Measurements from ENCODE around the gene ANTXRL.

ANTXRL gene

DNA sequence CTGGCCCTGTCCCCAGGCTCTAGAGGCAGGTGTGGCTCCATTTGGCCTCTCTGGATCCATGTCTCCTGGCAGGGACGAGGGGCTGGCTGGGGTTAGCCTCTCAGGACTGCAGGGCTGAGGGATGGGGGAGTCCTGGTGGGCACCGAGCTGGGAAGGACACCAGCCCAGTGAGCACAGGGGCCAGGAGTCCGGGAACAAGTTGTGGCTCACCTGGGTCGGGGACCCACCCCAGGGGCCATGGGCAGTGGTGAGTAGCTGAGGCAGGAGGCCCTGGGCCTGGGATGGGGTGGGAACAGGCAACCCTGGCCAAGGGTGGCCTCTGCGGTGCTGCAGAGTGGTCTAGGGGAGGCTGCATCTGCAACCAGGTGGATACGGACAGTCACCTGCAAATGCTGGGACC is 24.1 kb downstream of the ANTXRL start:
- TF ChIP-seq GATA3 (IDR thresholded peaks at IDR 0.05; ENCODE audit: low read depth, low read length) (no peak), GATA2 (IDR thresholded peaks at IDR 0.05; ENCODE audit: low read depth, low read length) (no peak)

DNA sequence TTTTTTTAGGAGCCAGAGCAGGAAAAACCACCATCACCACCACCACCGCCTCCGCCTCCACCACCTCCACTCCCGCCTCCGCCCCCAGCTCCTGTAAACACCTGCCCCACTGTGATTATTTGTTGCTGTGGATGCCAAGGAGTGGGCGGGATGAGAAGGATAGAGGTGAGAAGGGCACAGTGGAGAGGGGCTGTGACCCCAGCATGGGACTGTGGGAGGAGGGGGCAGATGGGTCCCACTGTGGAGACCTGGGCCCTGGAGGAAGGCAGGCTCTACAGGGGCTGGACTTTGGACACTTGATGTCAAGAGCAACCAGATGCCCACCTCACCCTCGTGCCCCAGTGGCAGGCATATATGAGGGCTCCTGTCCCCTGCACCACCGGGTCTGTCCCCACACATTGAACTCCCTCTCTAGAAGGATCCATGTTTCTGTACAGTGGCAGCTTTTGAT is 24.7 kb downstream of the ANTXRL start:
- no peak for TF ChIP-seq GATA3 (IDR thresholded peaks at IDR 0.05; ENCODE audit: low read depth, low read length)
- TF ChIP-seq GATA2 (IDR thresholded peaks at IDR 0.05; ENCODE audit: low read depth, low read length), result no peak

- TF ChIP-seq GATA2 (IDR thresholded peaks at IDR 0.05; ENCODE audit: low read depth, low read length), result no peak
- TF ChIP-seq GATA3 (IDR thresholded peaks at IDR 0.05; ENCODE audit: low read depth, low read length), result no peak
Measured at GRCh38 chr10:46312953-46313352, 26.2 kb downstream of the ANTXRL start.

GRCh38 chr10:46314071-46314470 is 27.3 kb downstream of the ANTXRL start:
- TF ChIP-seq GATA2 (IDR thresholded peaks at IDR 0.05; ENCODE audit: low read depth, low read length) (no peak), GATA3 (IDR thresholded peaks at IDR 0.05; ENCODE audit: low read depth, low read length) (no peak)

- no peak for TF ChIP-seq GATA2 (IDR thresholded peaks at IDR 0.05; ENCODE audit: low read depth, low read length)
- no peak for TF ChIP-seq GATA3 (IDR thresholded peaks at IDR 0.05; ENCODE audit: low read depth, low read length)
Measured at GRCh38 chr10:46317370-46317769, 30.6 kb downstream of the ANTXRL start.

DNA sequence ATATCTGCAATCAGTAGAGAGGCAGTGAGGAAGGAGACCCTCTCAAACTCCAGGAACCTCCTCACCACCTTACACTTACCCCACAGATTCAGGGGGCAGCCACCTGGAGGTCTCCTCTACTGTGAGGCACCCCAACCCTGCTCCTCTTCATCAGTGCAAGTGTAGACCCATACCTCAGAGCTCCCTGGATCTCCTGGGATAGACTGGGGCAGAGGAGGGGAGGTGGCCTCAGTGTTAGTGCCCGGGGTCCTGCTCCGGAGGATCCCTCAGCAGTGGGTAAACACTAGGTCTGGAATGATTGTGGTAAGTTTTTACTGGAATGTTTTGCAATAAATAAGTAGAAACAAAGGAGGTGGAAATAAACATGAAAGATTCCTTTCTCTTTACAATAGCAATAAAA is 31.1 kb downstream of the ANTXRL start:
- TF ChIP-seq GATA3 (IDR thresholded peaks at IDR 0.05; ENCODE audit: low read depth, low read length), result no peak
- TF ChIP-seq GATA2 (IDR thresholded peaks at IDR 0.05; ENCODE audit: low read depth, low read length), result no peak

DNA sequence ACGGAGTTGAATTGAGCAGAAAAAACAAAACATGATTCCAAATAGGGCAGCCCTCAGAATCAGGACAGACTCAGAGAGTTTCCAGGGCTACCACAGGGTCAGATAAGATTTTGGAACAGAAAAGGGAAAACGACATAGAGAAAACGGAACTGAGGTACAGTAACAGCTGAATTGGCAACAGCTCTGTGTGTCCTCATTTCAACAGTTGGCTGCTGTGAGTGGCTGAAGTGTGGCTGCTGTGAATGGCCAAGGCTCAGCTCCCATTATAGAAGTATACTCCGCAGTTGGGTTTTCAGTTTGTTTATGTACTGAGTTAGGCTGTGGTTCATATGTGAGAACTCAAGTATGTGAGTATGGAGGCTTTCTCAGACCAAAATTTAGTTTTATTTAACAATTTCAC is 32.0 kb downstream of the ANTXRL start:
- TF ChIP-seq GATA2 (IDR thresholded peaks at IDR 0.05; ENCODE audit: low read depth, low read length) (no peak), GATA3 (IDR thresholded peaks at IDR 0.05; ENCODE audit: low read depth, low read length) (no peak)

DNA sequence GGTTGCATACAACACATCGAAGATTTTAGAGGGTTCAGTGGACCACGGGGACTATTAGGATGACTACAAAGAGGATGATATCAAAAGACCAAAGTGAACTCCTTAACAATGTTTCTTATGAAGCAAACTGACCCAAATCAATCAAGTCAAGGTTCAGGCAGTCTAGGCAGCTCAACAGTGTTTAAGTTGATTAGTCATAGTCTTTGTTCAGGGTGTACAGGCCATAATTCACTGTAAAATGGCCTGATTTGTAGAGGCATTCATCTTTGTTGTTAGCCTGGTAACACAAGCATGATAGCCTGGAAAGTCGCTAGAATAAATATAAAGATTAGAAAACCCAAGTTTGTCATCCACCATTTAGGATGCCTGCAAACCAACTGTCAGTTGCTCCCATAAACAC is 32.6 kb downstream of the ANTXRL start:
- TF ChIP-seq GATA2 (IDR thresholded peaks at IDR 0.05; ENCODE audit: low read depth, low read length) (no peak), GATA3 (IDR thresholded peaks at IDR 0.05; ENCODE audit: low read depth, low read length) (no peak)

DNA sequence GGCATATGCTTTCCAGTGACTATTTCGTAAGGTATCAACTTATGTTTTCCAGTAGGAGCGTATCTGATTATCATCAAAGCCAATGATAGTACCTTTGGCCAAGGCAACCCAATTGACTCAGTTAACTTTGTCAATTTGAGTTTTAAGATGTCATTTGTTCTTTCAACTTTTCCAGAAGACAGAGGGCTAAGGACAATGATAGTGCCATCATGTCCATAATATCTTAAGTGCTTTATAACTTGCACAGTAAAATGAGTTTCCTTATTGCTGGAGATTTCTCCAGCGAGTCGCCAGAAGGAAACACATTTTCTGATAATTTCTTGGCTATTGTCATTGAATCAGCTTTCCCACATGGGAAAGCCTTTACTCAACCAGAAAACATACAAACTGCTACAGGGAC is 35.0 kb downstream of the ANTXRL start:
- TF ChIP-seq GATA2 (IDR thresholded peaks at IDR 0.05; ENCODE audit: low read depth, low read length), result no peak
- TF ChIP-seq GATA3 (IDR thresholded peaks at IDR 0.05; ENCODE audit: low read depth, low read length), result no peak

DNA sequence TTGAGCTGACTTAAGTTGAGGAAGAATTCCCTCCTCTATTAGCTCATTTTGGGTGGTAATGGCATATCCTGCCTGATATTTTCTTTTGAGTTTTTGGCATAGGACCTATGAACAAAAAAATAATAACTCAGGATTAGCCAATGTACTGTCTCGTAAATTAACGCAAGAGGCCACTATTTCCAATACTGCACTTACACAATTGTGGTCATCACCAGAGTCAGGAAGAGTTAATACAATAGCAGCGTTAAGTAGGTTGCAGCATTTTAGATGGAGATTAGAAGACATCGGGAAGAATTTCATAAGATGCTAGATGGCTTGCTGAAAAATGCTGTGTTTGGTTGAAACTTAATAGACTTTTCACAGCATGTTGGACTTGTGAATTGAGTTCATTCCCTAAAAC is 36.4 kb downstream of the ANTXRL start:
- no peak for TF ChIP-seq GATA2 (IDR thresholded peaks at IDR 0.05; ENCODE audit: low read depth, low read length)
- TF ChIP-seq GATA3 (IDR thresholded peaks at IDR 0.05; ENCODE audit: low read depth, low read length), result no peak

GRCh38 chr10:46325021-46325420 is 38.2 kb downstream of the ANTXRL start:
- TF ChIP-seq GATA3 (IDR thresholded peaks at IDR 0.05; ENCODE audit: low read depth, low read length) (no peak), GATA2 (IDR thresholded peaks at IDR 0.05; ENCODE audit: low read depth, low read length) (no peak)

DNA sequence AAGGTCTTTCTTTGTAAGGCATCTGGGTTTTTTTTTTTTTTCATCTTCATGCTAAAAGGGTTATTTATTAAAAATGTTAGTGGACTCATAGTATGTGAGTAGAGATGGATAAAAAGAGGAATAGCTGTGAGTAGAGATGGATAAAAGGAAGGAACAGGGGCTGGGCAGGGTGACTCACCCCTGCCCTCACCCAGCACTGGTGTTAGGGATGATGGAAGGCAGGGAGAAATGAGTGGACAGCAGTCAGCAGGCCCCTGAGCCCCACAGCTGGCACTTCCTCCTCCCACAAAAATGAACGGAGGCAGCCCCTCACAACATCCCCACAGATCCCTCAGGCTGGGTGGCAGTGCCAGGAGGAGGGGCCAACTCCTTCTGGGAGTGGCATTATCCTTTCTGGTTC is 39.3 kb downstream of the ANTXRL start:
- TF ChIP-seq GATA3 (IDR thresholded peaks at IDR 0.05; ENCODE audit: low read depth, low read length) (no peak), GATA2 (IDR thresholded peaks at IDR 0.05; ENCODE audit: low read depth, low read length) (no peak)

- no peak for TF ChIP-seq GATA3 (IDR thresholded peaks at IDR 0.05; ENCODE audit: low read depth, low read length)
- TF ChIP-seq GATA2 (IDR thresholded peaks at IDR 0.05; ENCODE audit: low read depth, low read length), result no peak
Measured at GRCh38 chr10:46326971-46327370, 40.2 kb downstream of the ANTXRL start.

DNA sequence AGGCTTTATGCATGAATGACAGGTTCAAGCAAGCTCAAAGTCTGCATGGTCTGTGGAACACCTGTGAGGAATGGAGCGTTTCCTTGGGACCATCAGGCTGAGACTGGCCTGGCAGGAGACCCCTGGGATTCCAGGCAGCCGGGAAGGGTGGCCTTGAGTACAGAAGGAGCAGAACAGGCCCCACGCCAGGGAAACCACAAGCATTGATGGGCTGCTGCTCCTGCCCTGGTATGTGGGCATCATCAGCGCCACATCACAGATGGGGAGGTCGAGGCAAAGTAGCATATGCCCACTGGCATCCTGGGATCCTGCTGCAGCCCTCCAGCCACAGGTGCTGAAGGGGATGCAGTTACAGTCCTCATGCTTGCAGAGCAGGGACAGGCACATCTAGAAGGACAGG is 40.9 kb downstream of the ANTXRL start:
- no peak for TF ChIP-seq GATA3 (IDR thresholded peaks at IDR 0.05; ENCODE audit: low read depth, low read length)
- TF ChIP-seq GATA2 (IDR thresholded peaks at IDR 0.05; ENCODE audit: low read depth, low read length), result no peak

DNA sequence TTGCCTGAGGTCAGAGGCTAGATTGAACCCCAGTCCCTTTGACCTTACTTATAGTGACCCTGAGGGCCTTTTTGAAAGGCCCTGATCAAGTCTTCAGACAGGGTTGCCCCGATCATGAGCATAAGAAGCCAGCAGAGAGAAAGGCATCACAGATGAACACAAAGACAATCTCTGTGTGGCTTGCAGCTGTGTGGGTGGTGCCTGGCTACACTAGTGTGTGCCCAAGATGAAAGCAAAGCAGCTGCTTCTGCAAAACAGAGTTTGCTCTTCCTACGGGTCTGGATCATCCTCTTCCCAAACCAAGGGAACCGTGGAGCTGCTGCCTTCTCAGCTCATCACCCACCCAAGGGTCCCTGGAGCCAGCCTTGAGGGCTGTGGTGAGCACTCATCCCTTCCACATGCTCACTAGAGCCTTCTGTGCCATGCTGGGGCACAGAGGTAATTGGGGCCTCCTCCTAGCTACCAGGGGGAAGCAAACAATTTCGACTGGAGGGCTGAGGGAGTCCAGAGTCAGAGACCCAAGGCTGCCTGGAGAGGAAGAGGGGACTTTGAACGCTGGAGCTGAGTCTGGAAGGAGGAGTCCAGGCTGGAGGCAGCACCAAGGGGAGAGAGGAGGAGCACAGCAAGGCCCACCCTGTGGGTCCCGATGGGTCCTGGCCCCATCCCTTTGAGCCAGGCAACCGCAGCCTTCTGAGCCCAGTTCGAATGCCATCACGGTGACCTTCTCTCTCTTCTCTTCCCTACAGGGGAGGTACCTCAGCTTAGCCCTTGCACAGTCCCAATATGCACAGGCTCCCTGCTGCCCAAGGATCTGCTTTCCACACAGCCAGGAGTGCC is 42.3 kb downstream of the ANTXRL start:
- no peak for TF ChIP-seq GATA3 (IDR thresholded peaks at IDR 0.05; ENCODE audit: low read depth, low read length)
- no peak for TF ChIP-seq GATA2 (IDR thresholded peaks at IDR 0.05; ENCODE audit: low read depth, low read length)

DNA sequence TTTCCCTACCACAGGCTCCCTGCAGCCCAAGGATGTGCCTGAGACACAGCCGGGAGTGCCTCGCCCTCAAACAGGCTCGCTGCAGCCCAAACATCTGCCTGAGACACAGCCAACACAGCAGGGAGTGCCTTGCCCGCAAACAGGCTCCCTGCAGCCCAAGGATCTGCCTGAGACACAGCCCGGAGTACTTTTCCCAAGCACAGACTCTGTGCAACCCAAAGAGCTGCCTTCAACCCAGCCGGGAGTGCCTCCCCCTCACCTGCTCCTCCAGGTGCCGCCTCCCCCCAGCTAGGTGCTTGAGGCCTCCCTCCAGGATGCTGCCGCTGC is 42.9 kb downstream of the ANTXRL start:
- TF ChIP-seq GATA2 (IDR thresholded peaks at IDR 0.05; ENCODE audit: low read depth, low read length), result no peak
- TF ChIP-seq GATA3 (IDR thresholded peaks at IDR 0.05; ENCODE audit: low read depth, low read length), result no peak

Data from SH-SY5Y (cell line).